B cell (primary cell): ENCODE results near the gene UBR7. TPM values are rescaled to one million over a fixed set of nuclear protein-coding genes. Genes with fewer than 3 reads are reported as not detected.
"Not testable (repeated sequence)": the region's sequence is repeated elsewhere in the genome, so short reads cannot be mapped to it uniquely, and the experiment has no call there.

Source experiments
- ATAC-seq: fragments of 200-7000 bp; cut with Tn5 transposase; one replicate; pipeline ENCODE4 v1.10.0; 2021; ENCODE audit warnings: low read depth, mild to moderate bottlenecking, moderate number of reproducible peaks, moderate library complexity
- CTCF ChIA-PET: fragments of 350-600 bp; sonication (Branson Sonifier 250); formaldehyde crosslinking; loops from one replicate; lab custom pipeline; 2021; ENCODE audit warnings: antibody characterized with exemption, inconsistent platforms; lab: Charles Lee
- POLR2A ChIA-PET: fragments of 350-600 bp; sonication (Branson Sonifier 250); formaldehyde crosslinking; loops from one replicate; lab custom pipeline; 2021; ENCODE audit warnings: antibody characterized with exemption; lab: Charles Lee
- DNase-seq: peaks from one replicate; pipeline ENCODE4 v3.0.0; 2013
- H2AFZ ChIP-seq: 2 replicates; pipeline ENCODE4 v1.6.1; 2012; ENCODE audit warnings: mild to moderate bottlenecking, low read depth, low read length; ENCODE audit not compliant: insufficient read depth, poor library complexity, severe bottlenecking
- H3K27ac ChIP-seq, 2 donors: 1 replicate in 1 of 2; 2 replicates in 1 of 2; pipeline ENCODE4 v1.5.1; 2012 to 2013; ENCODE audit warnings: low read length in 2 of 2, mild to moderate bottlenecking in 2 of 2, moderate library complexity in 1 of 2
- H3K27me3 ChIP-seq, 4 experiments: fragments of 200-600 bp in 1 of 4; sonication (generic) in 1 of 4; replicated peaks in 1 of 4; 1 replicate in 2 of 4; 2 replicates in 2 of 4; pipeline versions ENCODE4 v1.6.1 to v1.7.0; 2013 to 2016; ENCODE audit warnings: low read length in 3 of 4, mild to moderate bottlenecking in 2 of 4, mixed read lengths in 1 of 4, moderate library complexity in 1 of 4; ENCODE audit not compliant: insufficient read depth in 4 of 4, control insufficient read depth in 3 of 4; ENCODE audit errors: control extremely low read depth in 1 of 4
- H3K36me3 ChIP-seq, 2 experiments: replicated peaks in 1 of 2; 1 replicate in 1 of 2; 2 replicates in 1 of 2; pipeline versions ENCODE4 v1.6.1 to v1.7.1; 2013; ENCODE audit warnings: low read length in 1 of 2; ENCODE audit not compliant: insufficient read depth in 2 of 2, control insufficient read depth in 1 of 2; ENCODE audit errors: control extremely low read depth in 1 of 2, extremely low read depth in 1 of 2
- H3K4me1 ChIP-seq, 2 donors: fragments of 200-600 bp in 1 of 2; sonication (generic) in 1 of 2; 1 replicate in 1 of 2; 2 replicates in 1 of 2; pipeline versions ENCODE4 v1.5.1 to v1.6.1; 2013 to 2017; ENCODE audit warnings: low read length in 2 of 2; ENCODE audit not compliant: control insufficient read depth in 2 of 2, insufficient read depth in 2 of 2
- H3K4me2 ChIP-seq: replicated peaks from 2 replicates; pipeline ENCODE3; 2012; ENCODE audit warnings: mild to moderate bottlenecking, low read depth, low read length; ENCODE audit not compliant: poor library complexity, severe bottlenecking
- H3K4me3 ChIP-seq, 5 experiments: fragments of 200-600 bp in 1 of 5; sonication (generic) in 1 of 5; 1 replicate in 3 of 5; 2 replicates in 2 of 5; pipeline versions ENCODE4 v1.5.1 to v1.7.0; 2011 to 2016; ENCODE audit warnings: low read length in 4 of 5, mild to moderate bottlenecking in 4 of 5, low read depth in 2 of 5, control low read depth in 1 of 5, moderate library complexity in 1 of 5; ENCODE audit not compliant: insufficient read depth in 1 of 5; ENCODE audit errors: control extremely low read depth in 1 of 5, extremely low read depth in 1 of 5
- H3K79me2 ChIP-seq: fragments of 200-600 bp; sonication (generic); one replicate; pipeline ENCODE4 v1.6.0; 2016; ENCODE audit warnings: low read length; ENCODE audit not compliant: control insufficient read depth, insufficient read depth
- H3K9ac ChIP-seq: fragments of 200-600 bp; sonication (generic); 2 replicates; pipeline ENCODE4 v1.6.1; 2017; ENCODE audit warnings: mild to moderate bottlenecking, low read length, moderate library complexity
- H3K9me3 ChIP-seq, 3 donors: one replicate each; pipeline versions ENCODE4 v1.6.1 to v1.7.1; 2013; ENCODE audit warnings: low read length in 2 of 3; ENCODE audit not compliant: control insufficient read depth in 2 of 3, insufficient read depth in 1 of 3; ENCODE audit errors: control extremely low read depth in 1 of 3
- H4K20me1 ChIP-seq: 2 replicates; pipeline ENCODE4 v1.6.0; 2012; ENCODE audit warnings: mild to moderate bottlenecking, low read length; ENCODE audit not compliant: insufficient read depth, control insufficient read depth, poor library complexity, severe bottlenecking
- H3K27ac Mint-ChIP-seq: one replicate; pipeline ENCODE4 v1.8.0; 2021; ENCODE audit warnings: mixed read lengths
- H3K27me3 Mint-ChIP-seq: one replicate; pipeline ENCODE4 v1.8.0; 2021; ENCODE audit warnings: mixed read lengths
- H3K4me1 Mint-ChIP-seq: one replicate; pipeline ENCODE4 v1.8.0; 2021; ENCODE audit warnings: mixed read lengths
- H3K4me3 Mint-ChIP-seq: one replicate; pipeline ENCODE4 v1.8.0; 2021; ENCODE audit warnings: mixed read lengths
- H3K9me3 Mint-ChIP-seq: one replicate; pipeline ENCODE4 v1.8.0; 2022; ENCODE audit warnings: mixed read lengths; ENCODE audit not compliant: insufficient read depth
- EZH2 ChIP-seq: IDR thresholded peaks from 2 replicates; pipeline ENCODE4 v1.6.1; 2012; ENCODE audit warnings: borderline replicate concordance, low read depth, mild to moderate bottlenecking, moderate library complexity, low read length; ENCODE audit not compliant: insufficient read depth, poor library complexity, severe bottlenecking
- WGBS: methylation state at CpG from one replicate; pipeline ENCODE4 v1.1.5; 2013; ENCODE audit warnings: missing lambda C conversion rate; ENCODE audit not compliant: insufficient coverage; 5-methylcytosine and 5-hydroxymethylcytosine counted together
- intact Hi-C: fragments of 100-400 bp; cut with micrococcal nuclease; formaldehyde crosslinking; loops from one replicate; pipeline ENCODE4 v1.10.0; 2022
- polyA minus RNA-seq: library from RNA; depleted of rRNA, polyadenylated mRNA; stranded (reverse); fragments of >200 nt; gene quantifications from 2 replicates; pipeline ENCODE4 v1.2.3, GENCODE V29; 2012
- polyA plus RNA-seq: library from polyadenylated mRNA; depleted of rRNA; stranded (reverse); fragments of >200 nt; gene quantifications from 2 replicates; pipeline ENCODE4 v1.2.3, GENCODE V29; 2012
- total RNA-seq, 2 donors: library from RNA; stranded (reverse); fragments of 120-200 nt in 1 of 2; gene quantifications; 1 replicate in 1 of 2; 2 replicates in 1 of 2; pipeline versions ENCODE4 v1.2.3 to v1.2.4, GENCODE V29; 2013 to 2022
- TF ChIP-seq, protein P1 (sequence below): fragments of 200-600 bp; IDR thresholded peaks from one replicate; pipeline ENCODE4 v1.8.0; 2022; ENCODE audit warnings: antibody characterized with exemption, mild to moderate bottlenecking

UBR7 gene, protein sequence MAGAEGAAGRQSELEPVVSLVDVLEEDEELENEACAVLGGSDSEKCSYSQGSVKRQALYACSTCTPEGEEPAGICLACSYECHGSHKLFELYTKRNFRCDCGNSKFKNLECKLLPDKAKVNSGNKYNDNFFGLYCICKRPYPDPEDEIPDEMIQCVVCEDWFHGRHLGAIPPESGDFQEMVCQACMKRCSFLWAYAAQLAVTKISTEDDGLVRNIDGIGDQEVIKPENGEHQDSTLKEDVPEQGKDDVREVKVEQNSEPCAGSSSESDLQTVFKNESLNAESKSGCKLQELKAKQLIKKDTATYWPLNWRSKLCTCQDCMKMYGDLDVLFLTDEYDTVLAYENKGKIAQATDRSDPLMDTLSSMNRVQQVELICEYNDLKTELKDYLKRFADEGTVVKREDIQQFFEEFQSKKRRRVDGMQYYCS
- total RNA-seq (17.3 and 19.1 TPM in 2 replicates), polyA plus RNA-seq (11.3 and 14.3 TPM in 2 replicates), polyA minus RNA-seq (9.5 and 31.1 TPM in 2 replicates)
- total RNA-seq (2013) = 24.0 TPM

DNA sequence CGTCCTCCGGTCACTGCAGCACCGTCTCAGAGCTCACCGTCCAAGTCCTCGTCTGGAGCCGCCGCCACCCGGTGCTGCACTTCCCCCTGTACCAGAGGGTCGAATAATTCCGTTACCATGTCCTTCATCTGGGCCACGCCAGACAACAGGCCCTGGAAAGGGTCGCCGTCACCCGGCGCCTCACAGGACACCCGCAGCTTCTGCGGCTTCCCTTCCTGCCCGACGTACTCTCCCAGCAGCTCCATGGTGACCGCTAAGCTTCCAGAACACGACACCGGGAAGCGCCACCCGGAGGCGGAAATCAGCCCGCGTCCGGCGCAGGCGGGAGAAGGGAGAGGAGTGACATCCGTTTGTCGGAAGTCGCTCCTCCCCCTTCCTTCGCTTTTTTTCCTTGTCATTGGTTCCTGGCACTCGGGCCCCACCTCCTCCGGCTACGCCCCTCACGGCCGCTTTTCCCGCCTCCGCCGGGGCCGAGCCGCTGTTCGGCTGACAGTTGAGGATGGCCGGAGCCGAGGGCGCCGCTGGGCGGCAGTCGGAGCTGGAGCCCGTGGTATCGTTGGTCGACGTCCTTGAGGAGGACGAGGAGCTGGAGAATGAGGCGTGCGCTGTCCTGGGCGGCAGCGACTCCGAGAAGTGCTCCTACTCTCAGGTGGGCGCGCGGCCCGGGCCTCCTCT is at the start of gene UBR7, which contains the start of gene GON7:
UBR7 (plus strand) TSS at position 464 of the 675 bp plus-strand sequence; CDS start at position 500, 36 bp downstream.
GON7 (minus strand) TSS at position 273 of the 675 bp plus-strand sequence; CDS start at position 245, 28 bp downstream.
- TF ChIP-seq, protein P1, sequence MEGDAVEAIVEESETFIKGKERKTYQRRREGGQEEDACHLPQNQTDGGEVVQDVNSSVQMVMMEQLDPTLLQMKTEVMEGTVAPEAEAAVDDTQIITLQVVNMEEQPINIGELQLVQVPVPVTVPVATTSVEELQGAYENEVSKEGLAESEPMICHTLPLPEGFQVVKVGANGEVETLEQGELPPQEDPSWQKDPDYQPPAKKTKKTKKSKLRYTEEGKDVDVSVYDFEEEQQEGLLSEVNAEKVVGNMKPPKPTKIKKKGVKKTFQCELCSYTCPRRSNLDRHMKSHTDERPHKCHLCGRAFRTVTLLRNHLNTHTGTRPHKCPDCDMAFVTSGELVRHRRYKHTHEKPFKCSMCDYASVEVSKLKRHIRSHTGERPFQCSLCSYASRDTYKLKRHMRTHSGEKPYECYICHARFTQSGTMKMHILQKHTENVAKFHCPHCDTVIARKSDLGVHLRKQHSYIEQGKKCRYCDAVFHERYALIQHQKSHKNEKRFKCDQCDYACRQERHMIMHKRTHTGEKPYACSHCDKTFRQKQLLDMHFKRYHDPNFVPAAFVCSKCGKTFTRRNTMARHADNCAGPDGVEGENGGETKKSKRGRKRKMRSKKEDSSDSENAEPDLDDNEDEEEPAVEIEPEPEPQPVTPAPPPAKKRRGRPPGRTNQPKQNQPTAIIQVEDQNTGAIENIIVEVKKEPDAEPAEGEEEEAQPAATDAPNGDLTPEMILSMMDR = peak; percentile 21
- TF ChIP-seq EZH2 = no peak
- under 1% methylated on average over 51 of the region's 65 CpGs for WGBS
- Histone ChIP-seq H4K20me1 (no peaks in the 10 kb centered on the region), H3K4me3 (peak within 1 kb of the TSS; percentile 2 to 97 (median 94)), H3K4me2 (peak within 1 kb of the TSS; percentile 85), H3K4me1 (peaks cover 28 to 42% of the 10 kb centered on the region in 2 donors), H3K27ac (peak within 1 kb of the TSS; percentile 64 to 84), H3K9ac (peak within 1 kb of the TSS; percentile 95), H3K9me3 (no peaks in the 10 kb centered on the region), H3K27me3 (no peaks in the 10 kb centered on the region), H3K79me2 (peaks cover 50% of the 10 kb centered on the region), H3K36me3 (peaks cover 0 to 2% of the 10 kb centered on the region in 2 experiments), H2AFZ (peak within 1 kb of the TSS; percentile 99)
- DNase-seq = peak; percentile 92
- CTCF ChIA-PET = interaction anchor here (0.6 to 2.8 kb wide), 18 partner anchors 9 to 1084 kb away, joined by 3 to 14 read pairs (median 4); partner anchors contain the start of genes LYSET and MOAP1
- Mint-ChIP-seq H3K4me3 (peak within 1 kb of the TSS; percentile 97), H3K27ac (peak within 1 kb of the TSS; percentile 91), H3K4me1 (peaks cover 54% of the 10 kb centered on the region), H3K9me3 (no peaks in the 10 kb centered on the region), H3K27me3 (no peaks in the 10 kb centered on the region)
- POLR2A ChIA-PET = interaction anchor here (1.1 to 2.9 kb wide), 2 partner anchors 12 to 22 kb away, joined by 3 to 11 read pairs; partner anchors contain the start of genes LYSET and MOAP1
- peak; percentile 96 for ATAC-seq
- intact Hi-C loops = loop anchor here (1.0 to 10.0 kb wide), 9 partner anchors 22 to 1100 kb away; partner anchors contain the start of genes ATXN3, BTBD7, ITPK1 and LYSET

DNA sequence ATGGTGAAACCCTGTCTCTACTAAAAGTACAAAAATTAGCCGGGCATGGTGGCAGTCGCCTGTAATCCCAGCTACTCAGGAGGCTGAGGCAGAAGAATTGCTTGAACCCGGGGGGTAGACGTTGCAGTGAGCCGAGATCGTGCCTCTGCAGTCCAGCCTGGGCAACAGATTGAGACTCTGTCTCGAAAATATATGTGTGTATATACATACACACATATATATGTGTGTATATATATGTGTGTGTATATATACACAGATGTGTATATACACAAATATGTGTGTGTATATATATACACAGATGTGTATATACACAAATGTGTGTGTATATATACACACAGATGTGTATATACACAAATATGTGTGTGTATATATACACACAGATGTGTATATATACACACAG is 48.7 kb upstream of the UBR7 start:
- H3K4me1 Mint-ChIP-seq, ATAC-seq: not testable (repeated sequence)
- no CpG with 5 or more reads among the region's 7 CpGs for WGBS

DNA sequence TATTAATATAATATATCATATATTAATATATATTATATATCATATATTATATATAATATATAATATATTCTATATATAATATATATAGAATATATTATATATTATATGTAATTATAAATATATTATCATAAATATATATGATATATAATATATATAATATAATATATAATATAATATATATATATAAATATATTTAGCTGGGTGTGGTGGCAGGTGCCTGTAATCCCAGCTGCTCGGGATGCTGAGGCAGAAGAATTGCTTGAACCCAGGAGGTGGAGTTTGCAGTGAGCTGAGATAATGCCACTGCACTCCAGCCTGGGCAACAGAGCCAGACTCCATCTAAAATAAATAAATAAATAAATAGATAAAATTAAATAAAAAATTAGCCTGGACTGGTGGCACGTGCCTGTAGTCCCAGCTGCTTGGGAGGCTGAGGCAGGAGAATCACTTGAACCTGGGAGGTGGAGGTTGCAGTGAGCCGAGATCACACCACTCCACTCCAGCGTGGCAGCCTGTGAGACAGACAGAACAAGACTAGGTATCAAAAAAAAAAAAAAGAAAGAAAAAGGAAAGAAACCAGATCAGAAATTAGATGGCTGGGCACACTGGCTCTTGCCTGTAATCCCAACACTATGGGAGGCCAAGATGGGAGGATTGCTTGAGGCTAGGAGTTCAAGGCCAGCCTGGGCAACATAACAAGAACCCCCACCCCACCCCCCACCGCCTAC is 47.3 kb upstream of the UBR7 start:
- not testable (repeated sequence) for H3K4me2 ChIP-seq, H3K4me1 Mint-ChIP-seq

More for the DNA sequence above, 48.7 kb upstream of the UBR7 start:
- H3K36me3 ChIP-seq, H3K4me1 ChIP-seq, H4K20me1 ChIP-seq, DNase-seq, H3K27me3 ChIP-seq, POLR2A ChIA-PET, H3K9me3 ChIP-seq, H3K27ac Mint-ChIP-seq, H3K9me3 Mint-ChIP-seq, intact Hi-C loops, H2AFZ ChIP-seq, H3K4me3 ChIP-seq, H3K4me3 Mint-ChIP-seq, CTCF ChIA-PET, H3K27ac ChIP-seq, H3K4me2 ChIP-seq, H3K27me3 Mint-ChIP-seq, H3K9ac ChIP-seq, H3K79me2 ChIP-seq: not testable (repeated sequence)

More for the DNA sequence above, 47.3 kb upstream of the UBR7 start:
- POLR2A ChIA-PET, H3K27me3 ChIP-seq, H3K27ac ChIP-seq, H3K27me3 Mint-ChIP-seq, H3K79me2 ChIP-seq, ATAC-seq, DNase-seq, H3K4me3 Mint-ChIP-seq, intact Hi-C loops, H3K4me1 ChIP-seq, H3K9me3 Mint-ChIP-seq, H3K9ac ChIP-seq, H3K36me3 ChIP-seq, H3K27ac Mint-ChIP-seq, H4K20me1 ChIP-seq, H2AFZ ChIP-seq, H3K9me3 ChIP-seq, H3K4me3 ChIP-seq: not testable (repeated sequence)
- CTCF ChIA-PET = interaction anchor here (0.7 kb wide), 1 partner anchor 126 kb away, joined by 3 read pairs; no protein-coding TSS in a partner anchor
- no CpG with 5 or more reads among the region's 5 CpGs for WGBS
